HCT116 (cell line): Measurements from ENCODE around the gene ORC5. TPM values are rescaled to one million over a fixed set of nuclear protein-coding genes. Genes with fewer than 3 reads are reported as not detected.

Experiments
- ATAC-seq: fragments of 200-7000 bp; cut with Tn5 transposase; 2 replicates; pipeline ENCODE4 v1.9.1; 2020; ENCODE audit warnings: mild to moderate bottlenecking, moderate library complexity
- BruUV-seq: library from RNA; stranded (reverse); fragments of 400-500 nt; replicated peaks from 2 replicates; lab custom pipeline; 2021; lab: Mats Ljungman, UMichigan
- CTCF ChIA-PET: fragments of 300-600 bp; sonication (Branson Sonifier 250); formaldehyde crosslinking; loops from one replicate; lab custom pipeline; 2021; ENCODE audit warnings: antibody characterized with exemption; lab: Charles Lee
- POLR2A ChIA-PET: fragments of 300-600, 350-600 bp; sonication (Branson Sonifier 250); formaldehyde crosslinking; loops from one replicate; lab custom pipeline; 2021; ENCODE audit warnings: antibody characterized with exemption; lab: Charles Lee
- RAD21 ChIA-PET, 2 experiments: fragments of 300-600 bp; sonication (Branson Sonifier 250); formaldehyde crosslinking; loops; one replicate each; lab custom pipeline; 2023; ENCODE audit warnings: low total read pairs in 2 of 2; ENCODE audit not compliant: uncharacterized antibody in 2 of 2, unreplicated experiment in 2 of 2, low non-redundant PET in 1 of 2; lab: Charles Lee
- DNase-seq: peaks from one replicate; pipeline ENCODE4 v3.0.0-alpha.2; 2010; ENCODE audit warnings: low read depth, low spot score
- H2AFZ ChIP-seq: fragments of 200-600 bp; shearing (Covaris generic), sonication (generic); 2 replicates; pipeline ENCODE4 v1.6.1; 2017; ENCODE audit warnings: low read depth, mixed run types, mixed read lengths, antibody characterized with exemption, low read length; ENCODE audit not compliant: poor library complexity, severe bottlenecking
- H3K27ac ChIP-seq: 2 replicates; pipeline ENCODE4 v1.5.1; 2012; ENCODE audit warnings: low read depth, low read length
- H3K27me3 ChIP-seq: fragments of 200-600 bp; sonication (generic); 2 replicates; pipeline ENCODE4 v1.6.1; 2016; ENCODE audit warnings: mixed run types, low read length, mixed read lengths; ENCODE audit not compliant: insufficient read depth
- H3K36me3 ChIP-seq, 2 experiments: fragments of 200-500 bp in 1 of 2; fragments of 200-600 bp in 1 of 2; sonication (Bioruptor generic) in 1 of 2; sonication (generic) in 1 of 2; 2 replicates each; pipeline versions ENCODE4 v1.5.1 to v1.6.1; 2014 to 2016; ENCODE audit warnings: low read length in 2 of 2, inconsistent platforms in 1 of 2, mixed read lengths in 1 of 2, mixed run types in 1 of 2; ENCODE audit not compliant: insufficient read depth in 2 of 2, control insufficient read depth in 1 of 2
- H3K4me1 ChIP-seq, 2 experiments: fragments of 200-600 bp in 1 of 2; sonication (generic) in 1 of 2; 2 replicates each; pipeline versions ENCODE4 v1.5.1 to v1.6.1; 2012 to 2017; ENCODE audit warnings: low read length in 2 of 2, inconsistent platforms in 1 of 2, mild to moderate bottlenecking in 1 of 2, mixed read lengths in 1 of 2, mixed run types in 1 of 2, moderate library complexity in 1 of 2; ENCODE audit not compliant: insufficient read depth in 2 of 2, control insufficient read depth in 1 of 2
- H3K4me2 ChIP-seq: fragments of 200-600 bp; sonication (generic); 2 replicates; pipeline ENCODE4 v1.6.1; 2017; ENCODE audit warnings: mixed run types, low read length, mixed read lengths
- H3K4me3 ChIP-seq, 2 experiments: fragments of 200-600 bp in 1 of 2; sonication (generic) in 1 of 2; replicated peaks in 1 of 2; 2 replicates each; pipeline ENCODE4 v1.5.1; 2011 to 2016; ENCODE audit warnings: low read length in 2 of 2, control low read depth in 1 of 2, low read depth in 1 of 2, mild to moderate bottlenecking in 1 of 2, mixed read lengths in 1 of 2, mixed run types in 1 of 2
- H3K79me2 ChIP-seq: fragments of 200-600 bp; sonication (generic); 2 replicates; pipeline ENCODE4 v1.6.1; 2017; ENCODE audit warnings: mild to moderate bottlenecking, mixed run types, low read length, moderate library complexity, mixed read lengths; ENCODE audit not compliant: insufficient read depth
- H3K9ac ChIP-seq: fragments of 200-600 bp; sonication (generic); 2 replicates; pipeline ENCODE4 v1.6.1; 2016; ENCODE audit warnings: low read length, mixed read lengths
- H3K9me2 ChIP-seq: fragments of 200-600 bp; sonication (generic), shearing (Covaris generic); 2 replicates; pipeline ENCODE4 v1.6.1; 2017; ENCODE audit warnings: mixed run types, mild to moderate bottlenecking, moderate library complexity; ENCODE audit not compliant: insufficient read depth
- H3K9me3 ChIP-seq, 2 experiments: fragments of 200-500 bp in 1 of 2; fragments of 200-600 bp in 1 of 2; sonication (Bioruptor generic) in 1 of 2; sonication (generic) in 1 of 2; 2 replicates each; pipeline ENCODE4 v1.6.1; 2014 to 2017; ENCODE audit warnings: low read length in 2 of 2, mixed read lengths in 2 of 2, inconsistent platforms in 1 of 2, low read depth in 1 of 2, mild to moderate bottlenecking in 1 of 2, mixed run types in 1 of 2, moderate library complexity in 1 of 2; ENCODE audit not compliant: control insufficient read depth in 1 of 2, insufficient read depth in 1 of 2
- H4K20me1 ChIP-seq: fragments of 200-600 bp; sonication (generic), shearing (Covaris generic); 2 replicates; pipeline ENCODE4 v1.6.1; 2017; ENCODE audit warnings: mixed run types, mild to moderate bottlenecking, moderate library complexity; ENCODE audit not compliant: insufficient read depth
- ATF3 ChIP-seq: IDR thresholded peaks from 2 replicates; pipeline ENCODE4 v1.6.1; 2012
- CEBPB ChIP-seq: IDR thresholded peaks from 2 replicates; pipeline ENCODE4 v1.6.1; 2012; ENCODE audit warnings: low read depth
- EGR1 ChIP-seq: IDR thresholded peaks from 2 replicates; pipeline ENCODE4 v1.6.1; 2012; ENCODE audit warnings: low read depth
- EZH2phosphoT487 ChIP-seq: fragments of 200-600 bp; IDR thresholded peaks from 2 replicates; pipeline ENCODE4 v1.6.1; 2018; ENCODE audit warnings: antibody characterized with exemption, borderline replicate concordance
- JUND ChIP-seq: IDR thresholded peaks from 2 replicates; pipeline ENCODE4 v1.6.1; 2012
- RAD21 ChIP-seq: IDR thresholded peaks from 2 replicates; pipeline ENCODE4 v1.6.1; 2012; ENCODE audit warnings: low read depth, mild to moderate bottlenecking
- REST ChIP-seq: IDR thresholded peaks from 2 replicates; pipeline ENCODE4 v1.6.1; 2012; ENCODE audit warnings: low read depth
- SIN3A ChIP-seq: IDR thresholded peaks from 2 replicates; pipeline ENCODE4 v1.6.1; 2012; ENCODE audit warnings: low read depth
- ZNF274 ChIP-seq: fragments of 200-500 bp; sonication (Bioruptor generic); IDR thresholded peaks from 2 replicates; pipeline ENCODE4 v1.6.1; 2014; ENCODE audit warnings: mild to moderate bottlenecking, low read depth, low read length, inconsistent platforms
- intact Hi-C: fragments of 100-400 bp; cut with micrococcal nuclease; formaldehyde crosslinking; loops from 2 replicates; pipeline ENCODE4 v1.10.0; 2022
- total RNA-seq: library from RNA; stranded (reverse); gene quantifications from one replicate; pipeline ENCODE4 v1.2.1, GENCODE V29; 2021; ENCODE audit not compliant: unreplicated experiment

The ORC5 gene
- total RNA-seq, 1 experiment from 2014 or later = 30.2 TPM

- DNase-seq = no peak
Observed at GRCh38 chr7:104206841-104207240, 972 bp downstream of the ORC5 start.

More at GRCh38 chr7:104206841-104207240, 972 bp downstream of the ORC5 start:
- ATAC-seq = no peak
- intact Hi-C loops = no loop called here
- RAD21 ChIA-PET = no interaction called here
- no TSS peak for BruUV-seq
- Histone ChIP-seq H3K27me3 (no peaks in the 10 kb centered on the region), H3K9me3 (no peaks in the 10 kb centered on the region), H3K79me2 (peaks cover 59% of the 10 kb centered on the region), H3K9ac (peak overlapping the region; percentile 93), H3K4me3 (peak overlapping the region; percentile 87 to 91), H3K4me2 (peak overlapping the region; percentile 81)
- CTCF ChIA-PET = no interaction called here
- POLR2A ChIA-PET = no interaction called here
- TF ChIP-seq CEBPB (no peak), EZH2phosphoT487 (no peak), RAD21 (no peak), ZNF274 (no peak), JUND (no peak), SIN3A (no peak), EGR1 (no peak), REST (no peak), ATF3 (no peak)
- TF ChIP-seq, all 23 proteins: peak for 0
- Histone ChIP-seq H3K4me1 (peaks cover 0 to 9% of the 10 kb centered on the region in 2 experiments; a peak in 3 of 4 replicates), H3K36me3 (peaks cover 19 to 20% of the 10 kb centered on the region in 2 experiments; a peak in 3 of 4 replicates), H3K9me2 (no peaks in the 10 kb centered on the region), H2AFZ (no peak overlapping the region), H4K20me1 (no peaks in the 10 kb centered on the region), H3K27ac (peak overlapping the region; percentile 24; the same call in 1 of the 2 replicates)
